Hematopoietic multipotent progenitor cell treated with erythropoietin and hydrocortisone succinate and interleukin-3 and kit ligand, for 15 days (in vitro differentiated cells): ENCODE measurements around the gene FLYWCH1.
"Not testable (repeated sequence)": the region's sequence is repeated elsewhere in the genome, so short reads cannot be mapped to it uniquely, and the experiment has no call there.

Experiments used
- DNase-seq: peaks from one replicate; pipeline ENCODE4 v3.0.0-alpha.2; 2015; ENCODE audit warnings: low spot score

The FLYWCH1 gene

GRCh38 chr16:2927010-2927646 is 15.4 kb downstream of the FLYWCH1 start:
- peak; percentile 94 for DNase-seq

GRCh38 chr16:2928151-2928550 is 16.4 kb downstream of the FLYWCH1 start:
- not testable (repeated sequence) for DNase-seq

GRCh38 chr16:2928796-2929195 is 17.1 kb downstream of the FLYWCH1 start:
- DNase-seq, result no peak

- DNase-seq, result no peak
Observed at GRCh38 chr16:2929693-2930092, 18.0 kb downstream of the FLYWCH1 start.

GRCh38 chr16:2930236-2930635 is 18.5 kb downstream of the FLYWCH1 start:
- DNase-seq, result no peak

- not testable (repeated sequence) for DNase-seq
Observed at GRCh38 chr16:2931231-2931914, 19.6 kb downstream of the FLYWCH1 start.

- DNase-seq, result no peak
Observed at GRCh38 chr16:2933136-2933535, 21.4 kb downstream of the FLYWCH1 start.

GRCh38 chr16:2933701-2934100 is 22.0 kb downstream of the FLYWCH1 start:
- no peak for DNase-seq

- DNase-seq, result no peak
Observed at GRCh38 chr16:2934450-2934849, 22.7 kb downstream of the FLYWCH1 start.

GRCh38 chr16:2936436-2937011 is 24.8 kb downstream of the FLYWCH1 start:
- no peak for DNase-seq

- no peak for DNase-seq
Observed at GRCh38 chr16:2937170-2937569, 25.4 kb downstream of the FLYWCH1 start.

- no peak for DNase-seq
Observed at GRCh38 chr16:2938206-2938605, 26.5 kb downstream of the FLYWCH1 start.

- no peak for DNase-seq
Observed at GRCh38 chr16:2939968-2940367, 28.2 kb downstream of the FLYWCH1 start.

- DNase-seq, result no peak
Observed at GRCh38 chr16:2942045-2942444, 30.3 kb downstream of the FLYWCH1 start.

GRCh38 chr16:2943716-2944115 is 32.0 kb downstream of the FLYWCH1 start:
- DNase-seq, result not testable (repeated sequence)

GRCh38 chr16:2946649-2947048 is 34.9 kb downstream of the FLYWCH1 start:
- no peak for DNase-seq

GRCh38 chr16:2948807-2949704 is 37.3 kb downstream of the FLYWCH1 start:
- DNase-seq, result no peak

GRCh38 chr16:2949705-2950352 is 38.1 kb downstream of the FLYWCH1 start:
- no peak for DNase-seq

- DNase-seq, result no peak
Observed at GRCh38 chr16:2950353-2950724, 38.6 kb downstream of the FLYWCH1 start.

- no peak for DNase-seq
Observed at GRCh38 chr16:2950773-2951172, 39.0 kb downstream of the FLYWCH1 start.

- DNase-seq, result no peak
Observed at GRCh38 chr16:2952679-2953078, 40.9 kb downstream of the FLYWCH1 start.
